ENCODE data around the gene HSD17B8.
"Not testable (repeated sequence)": the region's sequence is repeated elsewhere in the genome, so short reads cannot be mapped to it uniquely, and the experiment has no call there.

The HSD17B8 gene

DNA sequence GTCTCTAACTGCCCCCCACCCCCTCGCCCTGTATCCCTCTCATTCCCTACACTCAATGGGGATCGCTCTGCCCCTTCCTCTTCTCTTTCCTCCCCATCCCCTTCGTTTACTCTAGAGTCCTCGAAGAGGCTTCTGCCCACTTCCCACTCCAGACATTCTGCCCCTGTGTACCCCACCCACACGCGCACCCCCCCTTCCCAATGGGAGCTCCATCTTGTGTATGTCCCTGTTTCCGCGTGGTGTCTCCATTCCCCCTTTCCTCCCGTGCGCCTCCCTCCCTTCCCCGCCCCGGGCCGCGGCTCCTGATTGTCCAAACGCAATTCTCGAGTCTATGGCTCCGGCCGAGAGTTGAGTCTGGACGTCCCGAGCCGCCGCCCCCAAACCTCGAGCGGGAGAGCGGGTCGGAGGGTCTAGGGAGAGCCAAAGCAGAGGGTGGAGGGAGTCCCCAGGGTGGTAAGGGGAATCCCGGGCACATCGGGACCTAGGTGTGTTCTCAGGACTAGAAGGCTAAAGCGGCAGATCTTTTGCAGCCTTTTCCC lies 3.2 kb downstream of the HSD17B8 start:
- peak in 2 of 3 experiments; percentile 59 to 60 for DNase-seq

DNA sequence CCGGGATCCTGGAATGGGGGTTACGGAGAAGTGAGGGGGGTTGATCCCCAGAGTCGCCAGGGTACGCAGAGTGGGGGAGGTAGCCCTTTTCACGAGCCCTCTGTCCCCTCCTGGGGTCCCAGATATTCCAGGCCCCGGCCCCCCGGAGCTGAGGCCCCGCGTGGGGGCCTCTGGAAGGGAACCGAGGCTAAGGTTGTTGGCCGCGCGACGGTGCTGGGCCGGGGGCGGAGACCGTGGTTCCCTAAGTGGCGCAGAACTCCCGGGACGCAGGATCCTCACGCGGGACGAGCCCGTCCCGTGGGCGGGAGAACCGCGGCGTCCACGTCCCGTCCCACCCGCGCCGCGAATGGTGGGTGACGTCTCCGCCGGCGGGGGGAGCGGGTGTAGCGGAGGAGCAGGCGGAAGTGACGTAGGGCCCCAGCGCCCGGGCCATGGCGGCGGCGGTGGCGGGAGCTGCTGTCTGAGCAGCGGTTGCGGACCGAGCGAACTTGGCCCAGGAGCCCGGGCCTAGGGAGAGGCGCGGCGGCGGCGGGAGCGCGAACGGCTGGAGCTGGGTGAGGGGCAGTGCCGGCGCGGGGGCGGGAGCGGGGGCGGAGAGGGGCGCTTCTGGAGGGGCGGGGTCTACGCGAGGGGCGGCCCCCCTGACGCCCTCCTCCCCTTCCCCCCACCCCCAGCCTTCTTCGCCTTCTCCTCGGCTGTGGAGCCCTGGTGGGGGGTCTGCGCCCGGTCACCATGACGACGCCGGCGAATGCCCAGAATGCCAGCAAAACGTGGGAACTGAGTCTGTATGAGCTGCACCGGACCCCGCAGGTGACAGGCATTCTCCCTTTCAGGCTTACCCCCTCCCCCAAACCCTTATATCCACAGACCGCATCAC lies 3.9 kb downstream of the HSD17B8 start, which contains the start of gene RING1:
Gene RING1 (plus strand): TSS at position 410 of the 877 bp plus-strand sequence. CDS start 323 bp downstream, at position 733.
- peak; percentile 62 to 81 (median 81) for DNase-seq

DNA sequence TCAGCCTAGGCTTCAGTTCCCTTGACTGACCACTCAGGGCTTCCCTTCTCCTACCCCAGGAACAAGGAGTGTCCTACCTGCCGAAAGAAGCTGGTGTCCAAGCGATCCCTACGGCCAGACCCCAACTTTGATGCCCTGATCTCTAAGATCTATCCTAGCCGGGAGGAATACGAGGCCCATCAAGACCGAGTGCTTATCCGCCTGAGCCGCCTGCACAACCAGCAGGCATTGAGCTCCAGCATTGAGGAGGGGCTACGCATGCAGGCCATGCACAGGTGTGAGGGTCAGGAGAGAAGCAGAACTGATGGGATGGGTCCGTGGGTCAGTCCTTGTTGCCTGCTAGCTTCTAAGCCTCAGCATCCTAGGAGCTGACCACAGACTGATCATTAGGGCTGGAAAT lies 5.4 kb downstream of the HSD17B8 start:
- DNase-seq: no peak

DNA sequence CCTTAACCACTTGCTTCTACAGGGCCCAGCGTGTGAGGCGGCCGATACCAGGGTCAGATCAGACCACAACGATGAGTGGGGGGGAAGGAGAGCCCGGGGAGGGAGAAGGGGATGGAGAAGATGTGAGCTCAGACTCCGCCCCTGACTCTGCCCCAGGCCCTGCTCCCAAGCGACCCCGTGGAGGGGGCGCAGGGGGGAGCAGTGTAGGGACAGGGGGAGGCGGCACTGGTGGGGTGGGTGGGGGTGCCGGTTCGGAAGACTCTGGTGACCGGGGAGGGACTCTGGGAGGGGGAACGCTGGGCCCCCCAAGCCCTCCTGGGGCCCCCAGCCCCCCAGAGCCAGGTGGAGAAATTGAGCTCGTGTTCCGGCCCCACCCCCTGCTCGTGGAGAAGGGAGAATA lies 6.7 kb downstream of the HSD17B8 start:
- DNase-seq: no peak

DNA sequence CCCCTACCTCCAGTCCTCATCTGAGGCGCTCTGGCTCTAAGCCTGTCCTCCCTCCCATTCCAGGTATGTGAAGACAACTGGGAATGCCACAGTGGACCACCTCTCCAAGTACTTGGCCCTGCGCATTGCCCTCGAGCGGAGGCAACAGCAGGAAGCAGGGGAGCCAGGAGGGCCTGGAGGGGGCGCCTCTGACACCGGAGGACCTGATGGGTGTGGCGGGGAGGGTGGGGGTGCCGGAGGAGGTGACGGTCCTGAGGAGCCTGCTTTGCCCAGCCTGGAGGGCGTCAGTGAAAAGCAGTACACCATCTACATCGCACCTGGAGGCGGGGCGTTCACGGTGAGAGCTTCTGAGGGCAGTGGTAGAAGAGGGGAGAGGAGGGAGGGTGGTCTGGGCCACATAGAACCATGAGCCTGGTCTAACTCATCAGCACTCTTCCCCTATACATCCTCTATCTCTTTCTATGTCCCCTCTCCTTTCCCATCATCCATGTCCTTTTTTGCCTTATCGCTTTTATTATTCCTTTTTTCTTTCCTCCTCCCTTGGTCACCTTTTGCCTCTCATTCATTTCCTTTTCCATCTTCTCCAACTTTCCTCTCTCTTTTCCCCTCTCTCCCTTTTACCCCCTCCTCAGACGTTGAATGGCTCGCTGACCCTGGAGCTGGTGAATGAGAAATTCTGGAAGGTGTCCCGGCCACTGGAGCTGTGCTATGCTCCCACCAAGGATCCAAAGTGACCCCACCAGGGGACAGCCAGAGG lies 7.4 kb downstream of the HSD17B8 start:
- no peak for DNase-seq

DNA sequence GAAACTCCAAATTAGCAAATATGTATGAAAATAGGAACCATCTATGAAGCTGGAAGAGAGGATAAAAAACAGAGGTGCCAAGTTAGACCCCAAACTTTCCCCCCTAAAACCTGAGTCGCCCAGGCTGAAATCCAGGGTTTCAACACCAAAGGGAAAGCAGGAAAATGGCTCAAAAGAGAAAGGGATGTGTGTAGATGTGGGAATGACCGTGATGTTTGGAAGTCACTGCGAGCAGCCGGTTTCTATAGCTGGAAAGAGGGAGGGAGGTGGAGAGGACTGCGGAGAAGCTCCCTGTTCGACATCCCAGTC lies 8.4 kb downstream of the HSD17B8 start:
- no peak for DNase-seq

DNA sequence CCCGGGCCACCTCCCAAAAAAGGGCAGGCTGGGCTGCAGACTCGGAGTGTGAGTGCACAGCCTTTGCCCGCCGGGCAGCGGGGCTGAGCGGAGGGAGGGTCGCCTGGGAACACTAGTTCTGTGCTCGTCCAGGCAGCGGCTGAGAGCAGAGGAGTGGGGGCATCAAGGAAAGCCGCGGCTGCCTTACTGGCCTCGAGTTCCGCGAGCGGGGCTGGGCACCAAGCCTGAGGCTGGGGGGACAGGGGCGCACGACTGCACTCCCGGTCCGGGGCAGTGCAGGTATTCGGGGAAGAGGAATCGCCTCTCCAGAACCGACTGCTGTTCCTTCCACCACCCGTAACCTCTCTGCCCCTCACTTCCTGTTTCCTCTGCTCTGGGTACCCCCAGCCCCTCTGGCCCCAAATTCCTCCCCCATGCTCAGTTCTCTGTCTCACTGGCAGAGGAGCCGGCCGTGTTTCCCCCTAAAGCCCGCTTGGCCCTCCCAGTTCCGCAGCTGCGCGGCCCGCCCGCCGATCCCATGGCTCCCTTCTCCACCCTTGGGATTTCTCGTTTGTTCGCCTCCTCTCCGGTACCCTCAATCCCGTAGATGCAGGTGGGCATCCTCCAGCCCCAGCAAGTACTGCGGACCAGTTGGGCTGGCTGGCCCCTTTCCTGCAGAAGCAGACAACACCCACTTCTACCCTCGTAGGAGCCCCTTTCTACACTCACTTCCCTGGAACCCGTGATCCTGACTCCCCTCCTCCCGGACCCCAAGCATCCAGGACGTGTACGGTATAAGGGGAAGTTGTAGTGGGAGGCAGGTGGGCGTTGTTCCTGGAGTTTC lies 8.9 kb downstream of the HSD17B8 start:
- DNase-seq: peak in 2 of 3 experiments; percentile 13 to 41

DNA sequence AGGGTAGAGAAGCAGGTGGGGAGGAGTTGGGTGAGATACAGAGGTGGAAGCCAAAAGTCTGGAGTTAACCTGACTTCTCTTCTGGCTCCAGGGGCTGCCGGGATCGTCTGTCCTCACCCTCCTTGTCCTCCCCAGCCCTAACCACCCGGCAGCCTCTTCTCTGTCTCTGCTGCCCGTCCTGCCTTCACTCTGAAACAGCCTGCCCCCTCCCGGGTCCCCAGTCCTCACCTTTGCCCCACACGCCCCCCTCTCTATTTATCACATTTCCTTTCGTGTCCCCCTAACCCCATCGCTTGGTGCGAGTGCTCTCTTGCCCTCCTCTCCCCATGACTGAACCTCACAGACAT lies 9.5 kb downstream of the HSD17B8 start:
- no peak for DNase-seq

DNA sequence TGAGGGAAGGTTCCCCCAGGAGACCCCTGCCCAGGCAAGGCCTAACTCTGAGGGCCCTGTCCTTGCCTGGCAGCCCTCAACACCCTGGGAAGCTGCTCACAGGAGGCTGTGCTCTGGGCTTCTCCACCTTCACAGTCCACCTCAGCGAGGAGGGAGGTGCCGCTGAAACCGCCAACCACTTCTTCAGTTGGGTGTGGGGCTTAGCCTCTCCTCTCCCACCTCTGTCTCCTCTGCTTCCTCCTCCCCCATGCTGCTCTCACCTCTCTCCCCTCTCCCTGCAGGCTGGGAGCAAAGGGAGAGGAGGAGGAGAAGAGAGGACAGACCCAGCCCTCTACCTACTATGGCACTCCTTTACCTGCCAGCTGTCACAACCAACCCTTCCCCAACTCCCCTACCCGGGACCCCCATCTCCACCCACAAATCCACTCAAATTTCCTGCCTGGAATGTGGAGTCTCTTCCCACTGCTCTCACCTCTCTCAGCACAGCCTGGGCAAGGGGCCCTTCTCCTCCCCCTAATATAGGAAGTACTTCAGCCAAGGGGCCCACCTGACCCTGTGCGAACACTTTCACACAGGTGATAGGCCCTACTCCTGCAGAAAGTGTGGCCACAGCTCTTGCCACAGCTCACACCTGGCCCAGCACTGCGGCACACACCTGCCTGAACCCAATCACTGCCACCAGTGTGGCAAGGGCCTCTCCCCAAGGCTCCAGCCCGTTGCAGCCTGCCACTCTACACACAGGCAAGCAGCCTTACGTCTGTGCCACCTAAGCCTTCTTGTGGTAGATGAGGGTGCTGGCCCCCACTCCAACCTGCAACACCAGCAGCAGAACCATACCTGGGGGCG lies 11.0 kb downstream of the HSD17B8 start:
- DNase-seq: peak in 1 of 3 experiments; percentile 2

DNA sequence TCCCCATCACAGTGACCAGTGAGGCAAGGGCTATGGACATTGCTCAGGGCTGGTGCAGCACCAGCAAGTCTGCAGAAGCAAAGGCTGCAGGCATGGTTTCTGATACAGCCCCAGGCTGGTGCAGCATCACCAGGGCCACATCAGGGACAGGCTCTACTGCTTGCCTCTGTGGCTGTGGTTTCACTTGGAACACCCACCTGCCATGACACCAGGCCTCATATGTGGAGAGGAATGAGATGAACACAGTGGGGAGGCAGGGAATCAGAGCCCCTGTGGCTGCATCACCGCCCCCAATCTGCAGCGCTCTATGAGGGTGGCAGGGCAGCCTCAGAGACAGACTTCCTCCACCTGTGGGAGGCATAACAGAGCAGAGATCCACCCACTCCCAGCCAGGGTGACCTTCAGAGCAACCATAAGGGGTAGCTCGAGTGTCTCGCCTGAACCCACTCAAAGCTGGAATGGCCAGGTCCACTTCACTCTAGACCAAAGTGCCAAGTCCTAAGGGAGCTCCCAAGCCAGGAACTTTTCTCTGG lies 11.7 kb downstream of the HSD17B8 start:
- DNase-seq: no peak

DNA sequence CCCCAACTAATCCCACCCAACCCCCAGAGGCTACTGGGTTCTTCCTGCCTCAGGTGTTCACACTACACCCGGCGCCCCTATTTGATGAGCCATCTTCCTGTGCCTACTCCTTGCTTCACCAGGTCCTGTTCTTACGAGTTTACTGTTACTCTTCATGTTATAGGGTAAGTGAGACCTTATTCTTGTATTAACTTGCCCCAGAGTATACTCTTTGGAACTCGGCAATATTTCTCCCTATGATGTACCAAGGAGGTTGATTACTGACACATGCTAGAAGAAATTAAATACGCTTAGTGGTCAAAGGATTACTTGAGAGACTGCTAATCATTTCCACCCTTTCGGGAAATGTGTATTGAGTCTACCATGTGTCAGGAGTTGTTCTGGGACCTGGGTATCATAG lies 12.8 kb downstream of the HSD17B8 start:
- DNase-seq: no peak

DNA sequence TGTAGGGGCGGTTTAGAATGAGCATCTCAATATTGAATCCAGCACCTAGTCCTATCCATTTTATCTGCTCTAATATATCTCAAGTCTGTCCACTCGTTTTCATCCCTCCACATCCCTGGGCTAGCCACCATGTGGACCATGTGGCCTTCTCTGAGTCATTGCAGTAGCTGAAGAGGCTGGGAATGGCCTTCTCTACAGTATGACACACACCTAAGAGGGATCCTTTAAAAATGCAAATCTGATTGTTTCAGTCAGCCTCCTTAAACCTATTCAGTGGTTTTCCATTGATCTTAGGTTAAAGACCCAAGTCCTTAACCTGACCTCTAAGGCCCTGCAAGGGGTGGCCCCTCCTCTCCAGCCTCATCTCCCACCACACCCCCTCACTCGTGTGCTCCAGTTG lies 13.2 kb downstream of the HSD17B8 start:
- no peak for DNase-seq

DNA sequence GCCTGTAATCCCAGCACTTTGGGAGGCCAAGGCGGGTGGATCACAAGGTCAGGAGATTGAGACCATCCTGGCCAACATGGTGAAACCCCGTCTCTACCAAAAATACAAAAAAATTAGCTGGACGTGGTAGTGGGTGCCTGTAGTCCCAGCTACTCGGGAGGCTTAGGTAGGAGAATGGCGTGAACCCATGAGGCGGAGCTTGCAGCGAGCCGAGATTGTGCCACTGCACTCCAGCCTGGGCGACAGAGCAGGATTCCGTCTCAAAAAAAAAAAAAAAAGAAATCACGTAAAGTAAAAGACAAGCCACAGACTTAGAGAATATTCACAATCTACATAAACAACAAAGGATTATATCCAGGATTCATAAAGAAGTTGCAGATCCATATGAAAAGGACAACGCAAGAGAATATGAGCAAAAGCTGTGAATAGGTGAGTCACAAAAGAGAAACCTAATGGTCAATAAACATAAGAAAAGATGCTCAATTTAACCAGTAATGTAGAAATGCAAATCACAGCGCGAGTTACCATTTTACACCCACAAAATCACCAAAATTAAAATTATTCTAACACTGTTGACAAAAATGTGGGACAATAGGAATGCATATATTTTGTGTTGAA lies 22.2 kb downstream of the HSD17B8 start:
- DNase-seq: not testable (repeated sequence)

DNA sequence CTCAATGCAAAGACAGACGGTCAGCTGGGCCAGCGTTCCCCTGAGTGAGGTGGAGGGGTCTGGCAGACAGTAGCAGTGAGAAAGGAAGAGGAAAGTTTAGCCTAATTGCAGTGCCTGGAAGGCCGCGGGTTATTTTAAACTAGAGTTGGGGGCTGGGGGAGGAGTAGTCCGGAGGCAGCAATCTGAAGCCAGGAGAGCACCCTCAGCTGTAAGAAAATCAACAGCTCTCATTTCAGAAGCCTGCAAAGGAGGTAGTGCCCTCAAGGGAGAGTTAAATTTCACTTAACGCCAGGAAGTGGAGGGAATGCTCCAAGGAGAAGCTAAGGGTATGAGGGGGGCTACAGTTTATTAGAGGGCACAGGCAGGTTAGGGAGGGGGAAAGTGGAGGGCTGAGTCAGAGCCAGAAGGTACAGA lies 30.8 kb downstream of the HSD17B8 start:
- peak in 1 of 3 experiments; percentile 22 for DNase-seq

DNA sequence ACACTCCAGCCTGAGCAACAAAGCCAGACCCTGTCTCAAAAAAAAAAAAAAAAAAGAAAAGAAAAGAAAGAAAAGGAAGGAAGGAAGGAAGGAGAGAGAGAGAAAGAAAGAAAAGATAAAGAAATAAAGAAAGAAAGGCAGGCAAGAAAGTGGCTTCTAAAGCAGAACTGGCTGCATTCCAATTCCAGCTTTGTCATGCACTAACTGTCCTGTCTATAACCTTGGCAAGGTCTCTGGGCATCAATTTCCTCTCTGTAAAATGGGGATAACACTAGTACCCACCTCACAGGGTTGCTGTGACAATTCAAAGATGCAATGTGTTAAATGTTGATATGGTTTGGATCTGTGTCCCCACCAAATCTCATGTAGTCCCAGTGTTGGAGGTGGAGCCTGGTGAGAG lies 31.9 kb downstream of the HSD17B8 start:
- no peak for DNase-seq

DNA sequence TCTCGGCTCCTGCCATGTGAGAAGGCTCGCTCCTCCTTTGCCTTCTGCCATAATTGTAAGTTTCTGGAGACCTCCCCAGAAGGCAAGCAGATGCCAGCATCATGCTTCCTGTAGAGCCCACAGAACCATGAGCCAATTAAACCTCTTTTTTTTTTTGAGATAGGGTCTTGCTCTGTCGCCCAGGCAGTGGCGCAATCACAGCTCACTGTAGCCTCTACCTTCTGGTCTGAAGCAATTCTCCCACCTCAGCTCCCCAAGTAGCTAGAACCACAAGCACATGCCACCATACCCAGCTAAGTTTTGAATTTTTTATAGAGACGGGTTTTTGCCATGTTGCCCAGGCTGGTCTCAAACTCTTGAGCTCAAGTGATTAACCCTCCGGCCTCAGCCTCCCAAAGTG lies 32.4 kb downstream of the HSD17B8 start:
- DNase-seq: no peak

DNA sequence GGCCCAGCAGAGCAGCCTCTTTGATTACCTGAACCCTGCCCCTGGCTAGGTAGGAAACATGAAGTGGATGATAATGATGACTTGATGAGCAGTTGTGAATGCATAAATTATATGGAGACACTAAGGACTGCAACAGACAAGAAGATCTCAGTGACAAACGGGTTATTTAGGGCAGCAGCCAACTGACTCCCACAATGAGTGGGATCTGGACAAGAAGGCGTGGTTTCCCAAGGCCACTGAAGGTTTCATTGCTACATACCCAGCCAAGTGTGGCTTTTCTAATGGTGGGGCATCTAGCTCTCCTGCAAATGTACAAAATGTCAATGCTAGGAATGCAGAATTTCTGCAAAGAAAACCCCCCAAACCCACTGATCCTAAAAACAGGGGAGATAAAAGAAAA lies 33.3 kb downstream of the HSD17B8 start:
- peak in 1 of 3 experiments; percentile 36 for DNase-seq

DNA sequence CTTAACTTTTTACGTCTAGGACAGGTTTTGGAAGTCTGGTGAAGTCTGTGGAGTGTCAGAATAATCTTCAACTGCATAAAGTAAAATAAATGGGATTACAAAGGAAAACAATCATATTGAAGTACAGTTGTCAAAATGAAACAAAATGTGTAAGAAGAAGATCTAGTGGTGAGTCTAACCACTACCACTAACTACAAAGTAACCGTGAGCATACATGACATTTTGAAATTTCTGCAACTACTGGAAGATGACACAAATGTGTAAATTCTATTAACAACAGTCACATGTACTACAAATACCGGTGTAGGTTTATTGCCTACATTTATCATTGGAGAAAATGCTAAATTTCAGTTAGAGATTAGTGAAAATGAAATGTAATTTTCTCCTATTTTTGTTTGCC lies 37.5 kb downstream of the HSD17B8 start:
- no peak for DNase-seq

DNA sequence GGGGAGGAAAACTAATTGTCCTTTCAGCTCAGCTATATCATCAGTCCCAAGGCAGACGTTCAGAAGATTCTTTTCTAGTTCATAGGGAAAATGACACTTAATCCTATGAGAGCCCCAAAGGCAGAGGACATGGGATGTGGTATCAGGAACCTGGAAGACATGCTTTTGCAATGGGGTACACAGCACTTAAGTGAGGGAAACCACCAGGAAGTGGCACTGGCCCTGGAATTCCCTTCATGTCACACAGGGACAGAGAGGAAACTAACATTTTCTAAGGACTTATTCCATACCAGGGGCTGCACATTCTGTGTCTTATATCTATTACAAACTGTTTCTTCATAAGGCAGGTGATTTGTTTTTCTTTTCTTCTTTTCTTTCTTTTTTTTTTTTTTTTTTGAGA lies 39.0 kb downstream of the HSD17B8 start:
- no peak for DNase-seq

DNA sequence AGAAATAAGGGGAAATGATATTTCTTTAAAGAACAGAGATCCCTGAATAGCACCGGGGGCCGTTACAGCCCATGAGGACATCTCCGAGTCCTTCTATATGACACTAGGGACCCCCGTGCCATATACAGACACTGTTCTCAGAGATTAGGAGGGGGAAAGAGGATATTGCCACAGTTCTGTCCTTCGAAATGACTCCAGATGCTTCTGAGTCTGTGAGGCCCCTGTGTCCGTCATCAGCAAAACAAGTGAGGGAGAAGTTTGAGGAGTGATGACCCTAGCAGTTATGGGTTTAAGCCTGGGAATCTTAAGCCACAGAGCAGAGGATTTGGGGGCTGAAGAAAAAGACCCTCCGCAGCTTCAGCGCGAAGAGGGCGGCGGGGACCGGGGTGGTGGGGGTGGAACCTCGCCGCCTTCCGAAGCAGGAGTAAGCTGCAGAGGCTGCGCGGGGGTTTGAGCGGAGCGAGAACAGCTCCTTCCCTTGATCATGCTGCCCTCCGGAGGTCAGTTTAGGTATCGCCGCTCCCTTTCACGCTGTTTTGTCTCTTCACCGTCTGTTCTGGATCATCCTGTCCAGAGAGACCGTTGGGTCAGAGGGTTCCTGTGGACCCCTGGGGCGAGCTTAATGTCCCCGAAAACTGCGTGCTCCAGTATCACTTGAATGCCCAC lies 43.7 kb downstream of the HSD17B8 start:
- DNase-seq: peak; percentile 71 to 89 (median 84)

DNA sequence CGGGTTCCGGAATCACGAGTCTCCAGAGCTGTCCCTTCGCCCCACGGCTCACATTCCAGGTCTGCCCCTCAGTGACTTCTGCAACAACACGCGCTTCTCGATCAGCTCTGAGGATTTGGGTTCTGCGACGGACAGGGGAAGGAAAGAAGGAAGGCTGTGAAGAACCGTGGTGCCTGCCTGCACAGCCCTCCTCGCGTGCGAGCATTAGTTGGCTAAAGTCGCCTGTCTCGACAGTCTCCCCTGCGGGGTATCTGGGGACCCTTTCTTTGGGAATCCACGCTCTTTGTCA lies 44.1 kb downstream of the HSD17B8 start:
- DNase-seq: peak in 1 of 3 experiments; percentile 26

Measured in NCI-H1417 (cell line).